ENCODE data around the gene CASP8AP2. TPM values are rescaled to one million over a fixed set of nuclear protein-coding genes. Genes with fewer than 3 reads are reported as not detected.
"Not testable (repeated sequence)": the region's sequence is repeated elsewhere in the genome, so short reads cannot be mapped to it uniquely, and the experiment has no call there.

The CASP8AP2 gene
- total RNA-seq, 2 experiments from 2014 or later: 33.3 to 33.9 TPM

GRCh38 chr6:89842228-89842627 is 12.5 kb downstream of the CASP8AP2 start:
- Mint-ChIP-seq H3K36me3 (peaks cover 12% of the 10 kb centered on the region), H3K4me3 (no peak overlapping the region), H3K27me3 (no peaks in the 10 kb centered on the region), H3K4me1 (peaks cover 32% of the 10 kb centered on the region), H3K9me3 (no peaks in the 10 kb centered on the region), H3K27ac (no peak overlapping the region)
- DNase-seq: no peak

GRCh38 chr6:89843070-89843469 is 13.4 kb downstream of the CASP8AP2 start:
- Mint-ChIP-seq H3K27ac (no peak overlapping the region), H3K4me1 (peaks cover 32% of the 10 kb centered on the region), H3K36me3 (peaks cover 7% of the 10 kb centered on the region), H3K4me3 (no peak overlapping the region), H3K27me3 (no peaks in the 10 kb centered on the region), H3K9me3 (no peaks in the 10 kb centered on the region)
- no peak for DNase-seq

DNA sequence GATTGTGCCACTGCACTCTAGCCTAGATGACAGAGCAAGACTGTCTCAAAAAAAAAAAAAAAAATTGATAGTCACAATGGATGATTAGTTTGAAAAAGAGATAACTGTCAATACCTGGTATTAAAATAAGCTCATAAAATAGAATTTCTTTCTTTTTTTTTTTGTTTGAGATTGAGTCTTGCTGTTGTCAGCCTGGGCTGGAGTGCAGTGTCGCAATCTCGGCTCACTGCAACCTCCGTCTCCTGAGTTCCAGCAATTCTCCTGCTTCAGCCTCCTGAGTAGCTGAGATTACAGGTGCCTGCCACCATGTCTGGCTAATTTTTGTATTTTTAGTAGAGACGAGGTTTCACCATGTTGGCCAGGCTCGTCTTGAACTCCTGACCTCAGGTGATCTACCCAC is 17.8 kb downstream of the CASP8AP2 start:
- DNase-seq, H3K9me3 Mint-ChIP-seq, H3K4me3 Mint-ChIP-seq, H3K27me3 Mint-ChIP-seq, H3K27ac Mint-ChIP-seq: not testable (repeated sequence)
- Mint-ChIP-seq H3K4me1 (peaks cover 19% of the 10 kb centered on the region), H3K36me3 (peaks cover 21% of the 10 kb centered on the region)

- H3K27me3 Mint-ChIP-seq: no peaks in the 10 kb centered on the region
- no peak overlapping the region for H3K27ac Mint-ChIP-seq
- DNase-seq: no peak
- H3K36me3 Mint-ChIP-seq: peaks cover 40% of the 10 kb centered on the region
- no peaks in the 10 kb centered on the region for H3K9me3 Mint-ChIP-seq
- no peak overlapping the region for H3K4me3 Mint-ChIP-seq
- peaks cover 8% of the 10 kb centered on the region for H3K4me1 Mint-ChIP-seq
These were observed 23.4 kb downstream of the CASP8AP2 start for GRCh38 chr6:89853068-89853467.

DNA sequence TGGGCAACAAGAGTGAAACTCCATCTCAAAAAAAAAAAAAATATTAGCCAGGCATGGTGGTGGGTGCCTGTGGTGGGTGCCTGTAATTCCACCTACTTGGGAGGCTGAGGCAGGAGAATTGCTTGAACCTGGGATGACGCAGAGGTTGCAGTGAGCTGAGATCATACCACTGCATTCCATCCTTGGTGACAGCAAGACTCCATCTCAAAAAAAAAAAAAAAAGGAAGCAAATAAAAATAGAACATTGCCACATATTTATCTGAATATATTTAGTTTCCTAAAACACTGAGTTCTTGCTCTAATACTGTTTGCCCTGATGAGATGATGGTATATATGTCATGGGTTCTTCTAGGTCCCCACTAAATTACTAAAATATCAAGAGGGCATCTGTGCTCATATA is 28.4 kb downstream of the CASP8AP2 start:
- peaks cover 6% of the 10 kb centered on the region for H3K4me1 Mint-ChIP-seq
- H3K27ac Mint-ChIP-seq: no peak overlapping the region
- DNase-seq: no peak
- peaks cover 48% of the 10 kb centered on the region for H3K36me3 Mint-ChIP-seq
- no peaks in the 10 kb centered on the region for H3K9me3 Mint-ChIP-seq
- H3K27me3 Mint-ChIP-seq: no peaks in the 10 kb centered on the region
- no peak overlapping the region for H3K4me3 Mint-ChIP-seq

GRCh38 chr6:89859744-89860143 is 30.1 kb downstream of the CASP8AP2 start:
- Mint-ChIP-seq H3K27ac (no peak overlapping the region), H3K27me3 (no peaks in the 10 kb centered on the region), H3K36me3 (peaks cover 50% of the 10 kb centered on the region), H3K4me1 (peaks cover 6% of the 10 kb centered on the region), H3K9me3 (no peaks in the 10 kb centered on the region), H3K4me3 (no peak overlapping the region)
- DNase-seq: no peak

- no peak for DNase-seq
- no peak overlapping the region for H3K27ac Mint-ChIP-seq
These were observed 32.6 kb downstream of the CASP8AP2 start for GRCh38 chr6:89862273-89862672.

DNA sequence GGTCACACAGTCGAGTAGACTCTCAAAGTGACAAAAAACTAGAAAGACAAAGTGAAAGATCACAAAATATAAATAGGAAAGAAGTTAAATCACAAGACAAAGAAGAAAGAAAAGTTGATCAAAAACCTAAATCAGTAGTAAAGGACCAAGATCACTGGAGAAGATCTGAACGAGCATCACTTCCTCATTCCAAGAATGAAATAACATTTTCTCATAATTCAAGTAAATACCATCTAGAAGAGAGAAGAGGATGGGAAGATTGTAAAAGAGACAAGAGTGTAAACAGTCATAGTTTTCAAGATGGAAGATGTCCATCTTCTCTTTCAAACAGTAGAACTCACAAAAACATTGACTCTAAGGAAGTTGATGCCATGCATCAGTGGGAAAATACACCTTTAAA is 33.0 kb downstream of the CASP8AP2 start:
- Mint-ChIP-seq H3K27me3 (no peaks in the 10 kb centered on the region), H3K27ac (no peak overlapping the region), H3K36me3 (peaks cover 71% of the 10 kb centered on the region), H3K9me3 (peaks cover 3% of the 10 kb centered on the region), H3K4me3 (no peak overlapping the region), H3K4me1 (peaks cover 6% of the 10 kb centered on the region)
- no peak for DNase-seq

More at GRCh38 chr6:89862273-89862672, 32.6 kb downstream of the CASP8AP2 start:
- Mint-ChIP-seq H3K36me3 (peaks cover 67% of the 10 kb centered on the region), H3K9me3 (peaks cover 3% of the 10 kb centered on the region), H3K4me3 (no peak overlapping the region), H3K27me3 (no peaks in the 10 kb centered on the region), H3K4me1 (peaks cover 6% of the 10 kb centered on the region)

GRCh38 chr6:89866024-89866678 is 36.5 kb downstream of the CASP8AP2 start:
- peaks cover 66% of the 10 kb centered on the region for H3K36me3 Mint-ChIP-seq
- H3K27me3 Mint-ChIP-seq: no peaks in the 10 kb centered on the region
- peaks cover 3% of the 10 kb centered on the region for H3K9me3 Mint-ChIP-seq
- no peak for DNase-seq
- H3K4me1 Mint-ChIP-seq: peaks cover 2% of the 10 kb centered on the region
- H3K4me3 Mint-ChIP-seq: no peak overlapping the region
- H3K27ac Mint-ChIP-seq: no peak overlapping the region

- H3K36me3 Mint-ChIP-seq: peaks cover 17% of the 10 kb centered on the region
- no peaks in the 10 kb centered on the region for H3K27me3 Mint-ChIP-seq
- no peak overlapping the region for H3K4me3 Mint-ChIP-seq
- H3K4me1 Mint-ChIP-seq: peaks cover 3% of the 10 kb centered on the region
- no peaks in the 10 kb centered on the region for H3K9me3 Mint-ChIP-seq
- DNase-seq: no peak
- no peak overlapping the region for H3K27ac Mint-ChIP-seq
These were observed 44.0 kb downstream of the CASP8AP2 start for GRCh38 chr6:89873721-89874120.

GRCh38 chr6:89874438-89874837 is 44.8 kb downstream of the CASP8AP2 start:
- no peak for DNase-seq
- peaks cover 3% of the 10 kb centered on the region for H3K4me1 Mint-ChIP-seq
- H3K9me3 Mint-ChIP-seq: no peaks in the 10 kb centered on the region
- peaks cover 15% of the 10 kb centered on the region for H3K36me3 Mint-ChIP-seq
- H3K27me3 Mint-ChIP-seq: no peaks in the 10 kb centered on the region
- no peak overlapping the region for H3K27ac Mint-ChIP-seq
- H3K4me3 Mint-ChIP-seq: no peak overlapping the region

DNA sequence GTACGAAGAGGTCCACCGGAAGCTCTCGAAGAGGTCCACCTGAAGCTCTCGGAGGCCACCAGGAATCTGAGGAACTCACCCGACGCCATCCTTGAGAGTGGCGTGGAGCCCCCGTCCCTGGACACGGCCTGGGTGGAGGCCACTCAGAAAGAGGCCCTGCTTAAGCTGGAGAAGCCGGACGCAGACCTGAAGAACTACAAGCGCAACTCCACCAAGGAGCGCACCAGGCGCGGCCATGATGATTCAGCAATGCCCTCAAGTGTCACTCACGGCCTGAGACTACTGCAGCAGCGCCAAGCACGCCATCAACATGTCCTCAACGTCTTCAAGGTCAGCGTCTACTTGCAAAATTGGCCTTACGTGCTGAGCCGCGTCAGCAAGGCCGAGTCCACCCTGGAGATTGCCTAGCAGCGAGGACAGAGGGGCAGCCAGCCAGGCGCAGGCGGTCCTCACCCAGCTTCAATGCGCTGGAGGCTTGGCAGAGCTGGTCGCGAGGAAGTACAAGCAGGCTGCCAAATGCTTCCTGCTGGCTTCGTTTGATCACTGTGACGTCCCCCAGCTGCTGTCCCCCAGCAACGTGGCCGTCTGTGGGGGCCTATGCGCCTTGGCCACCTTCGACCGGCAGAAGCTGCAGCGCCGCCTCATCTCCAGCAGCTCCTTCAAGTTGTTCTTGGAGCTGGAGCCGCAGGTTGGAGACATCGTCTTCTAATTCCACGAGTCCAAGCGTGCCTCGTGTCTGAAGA is 56.9 kb downstream of the CASP8AP2 start:
- Mint-ChIP-seq H3K27ac (no peak overlapping the region), H3K9me3 (no peaks in the 10 kb centered on the region)

DNA sequence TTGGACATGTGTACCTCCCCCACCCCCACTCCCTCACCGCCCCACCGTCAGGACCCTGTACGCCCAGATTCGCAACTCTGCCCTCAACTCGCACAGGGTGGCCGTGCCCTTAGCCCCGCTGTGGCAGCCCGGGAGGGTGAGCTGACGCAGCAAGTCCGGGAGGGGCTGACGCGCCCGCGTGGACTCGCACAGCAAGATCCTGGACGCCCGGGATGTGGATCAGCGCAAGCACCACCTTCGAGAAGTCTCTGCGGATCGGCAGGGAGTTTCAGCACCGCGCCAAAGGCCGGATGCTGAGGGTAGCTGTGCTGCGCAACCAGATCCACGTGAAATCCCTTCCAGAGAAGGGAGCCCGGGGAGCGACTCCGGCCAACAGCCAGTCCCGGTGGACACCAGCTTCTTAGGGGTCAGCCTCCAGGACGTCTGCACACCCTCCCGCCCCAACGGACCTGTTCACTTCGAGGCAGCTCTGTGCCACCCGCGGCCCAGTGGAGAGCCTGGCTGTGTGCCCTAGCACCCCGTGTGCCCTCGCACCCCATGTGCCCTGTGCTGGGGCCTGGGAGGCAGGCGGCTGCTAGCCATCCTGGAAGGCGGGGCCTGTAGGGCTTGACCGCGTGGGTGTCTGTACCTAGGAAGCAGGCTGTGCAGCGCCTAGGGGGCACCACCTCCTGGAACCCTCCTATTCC is 57.9 kb downstream of the CASP8AP2 start:
- Mint-ChIP-seq H3K4me1 (peaks cover 11% of the 10 kb centered on the region), H3K27me3 (peaks cover 28% of the 10 kb centered on the region), H3K4me3 (no peak overlapping the region), H3K36me3 (no peaks in the 10 kb centered on the region), H3K27ac (no peak overlapping the region), H3K9me3 (no peaks in the 10 kb centered on the region)
- DNase-seq: peak; percentile 14

More for the DNA sequence above, 56.9 kb downstream of the CASP8AP2 start:
- H3K4me1 Mint-ChIP-seq: peaks cover 11% of the 10 kb centered on the region
- H3K36me3 Mint-ChIP-seq: no peaks in the 10 kb centered on the region
- DNase-seq: no peak
- H3K27me3 Mint-ChIP-seq: peaks cover 20% of the 10 kb centered on the region
- H3K4me3 Mint-ChIP-seq: no peak overlapping the region

GRCh38 chr6:89888138-89888514 is 58.4 kb downstream of the CASP8AP2 start:
- peaks cover 32% of the 10 kb centered on the region for H3K27me3 Mint-ChIP-seq
- H3K9me3 Mint-ChIP-seq: no peaks in the 10 kb centered on the region
- H3K4me1 Mint-ChIP-seq: peaks cover 11% of the 10 kb centered on the region
- H3K36me3 Mint-ChIP-seq: no peaks in the 10 kb centered on the region
- H3K27ac Mint-ChIP-seq: no peak overlapping the region
- no peak overlapping the region for H3K4me3 Mint-ChIP-seq
- DNase-seq: no peak

DNA sequence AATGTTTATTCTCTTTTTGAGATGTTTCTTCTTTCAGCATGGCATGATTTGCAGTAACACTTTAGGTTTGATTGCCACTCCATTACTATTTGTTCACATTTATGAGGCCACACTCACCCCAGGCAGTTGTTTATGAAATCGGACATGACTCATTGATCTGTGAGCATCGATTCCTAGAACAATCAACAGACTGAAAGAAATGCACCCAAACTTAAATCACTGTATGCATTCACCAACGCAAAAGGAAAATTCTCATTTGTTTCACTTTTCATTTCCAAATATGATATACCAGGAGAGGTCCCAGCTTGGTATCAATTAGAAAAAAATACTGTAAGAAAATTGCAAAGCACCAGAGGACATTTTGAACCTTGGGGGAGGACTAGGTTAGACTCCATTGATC is 59.2 kb downstream of the CASP8AP2 start:
- Mint-ChIP-seq H3K36me3 (no peaks in the 10 kb centered on the region), H3K4me1 (peaks cover 11% of the 10 kb centered on the region), H3K27me3 (peaks cover 40% of the 10 kb centered on the region), H3K27ac (no peak overlapping the region), H3K4me3 (no peak overlapping the region), H3K9me3 (no peaks in the 10 kb centered on the region)
- DNase-seq: no peak
